Activated CD8-positive, alpha-beta memory T cell treated with anti-CD3 and anti-CD28 coated beads, Interleukin-2, amount 50 U/mL, for 1 hour (primary cell): ENCODE data around the gene ANKRD12.

ENCODE experiments used
- DNase-seq: peaks from one replicate; pipeline ENCODE4 v3.0.0-alpha.2; 2020; ENCODE audit errors: extremely low read depth

The ANKRD12 gene

GRCh38 chr18:9290156-9290555 is 153.6 kb downstream of the ANKRD12 start:
- DNase-seq = no peak

DNA sequence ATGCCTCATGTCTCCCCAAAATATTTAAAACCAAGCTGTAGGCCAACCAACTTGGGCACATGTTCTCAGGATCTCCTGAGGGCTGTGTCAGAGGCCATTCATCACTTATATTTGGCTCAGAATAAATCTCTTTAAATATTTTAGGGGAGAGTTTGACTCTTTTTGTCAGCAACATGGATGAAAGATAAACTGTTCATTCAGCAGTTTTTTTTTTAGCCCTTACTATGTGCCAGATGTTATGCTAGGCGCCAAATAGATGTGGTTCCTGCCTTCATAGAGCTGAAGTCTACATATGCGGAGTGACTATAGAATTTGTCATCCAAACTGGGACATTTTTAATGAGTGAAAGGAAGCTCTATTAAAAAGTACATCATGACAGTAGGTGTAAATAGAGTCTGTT is 155.5 kb downstream of the ANKRD12 start:
- no peak for DNase-seq

DNA sequence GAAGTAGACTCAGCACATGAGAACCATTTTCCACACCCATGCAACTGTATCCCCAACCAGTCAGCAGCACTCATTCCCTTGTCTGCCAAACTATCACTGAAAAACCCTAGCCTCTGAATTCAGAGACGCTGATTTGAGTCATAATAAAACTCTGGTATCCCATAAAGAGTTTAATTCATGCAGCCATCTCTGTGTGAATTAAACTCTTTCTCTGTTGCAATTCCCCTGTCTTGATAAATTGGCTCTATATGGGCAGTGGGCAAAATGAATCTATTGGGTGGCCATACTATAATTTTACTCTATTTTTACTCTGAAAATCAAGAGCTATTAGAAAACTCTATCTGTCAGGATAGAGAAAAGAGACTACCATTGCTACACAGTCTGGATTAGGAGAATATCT is 157.4 kb downstream of the ANKRD12 start:
- no peak for DNase-seq

DNA sequence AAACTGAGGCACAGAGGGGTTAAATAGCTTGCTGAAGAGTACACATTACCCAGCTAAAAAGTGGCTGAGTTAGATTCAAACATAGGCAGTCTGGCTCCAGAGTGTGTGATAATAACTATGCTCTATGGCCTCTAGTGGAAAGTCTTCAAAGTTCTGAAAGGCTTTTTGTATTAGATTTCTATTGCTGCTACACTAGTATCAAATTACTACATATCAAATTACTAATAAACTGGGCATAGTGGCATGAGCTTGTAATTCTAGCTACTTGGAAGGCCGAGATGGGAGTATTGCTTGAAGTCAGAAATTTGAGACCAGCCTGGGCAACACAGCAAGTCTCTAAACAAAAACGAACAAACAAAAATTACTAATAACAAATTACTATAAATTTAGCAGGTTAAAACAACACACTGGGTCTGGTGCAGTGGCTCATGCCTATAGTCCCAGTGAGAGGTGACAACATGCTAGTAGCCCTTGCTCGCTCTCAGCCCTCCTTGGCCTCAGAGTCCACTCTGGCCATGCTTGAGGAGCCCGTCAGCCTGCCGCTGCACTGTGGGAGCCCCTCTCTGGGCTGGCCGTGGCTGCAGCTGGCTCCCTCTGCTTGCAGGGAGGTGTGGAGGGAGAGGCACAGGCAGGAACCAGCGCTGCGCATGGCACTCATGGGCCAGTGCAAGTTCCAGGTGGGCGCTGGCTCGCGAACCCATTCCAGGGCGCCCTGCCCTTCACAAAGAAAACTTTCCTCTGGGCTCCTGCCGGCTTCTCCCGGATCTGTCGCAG is 159.8 kb downstream of the ANKRD12 start:
- no peak for DNase-seq

GRCh38 chr18:9297007-9297393 is 160.4 kb downstream of the ANKRD12 start:
- DNase-seq = no peak

DNA sequence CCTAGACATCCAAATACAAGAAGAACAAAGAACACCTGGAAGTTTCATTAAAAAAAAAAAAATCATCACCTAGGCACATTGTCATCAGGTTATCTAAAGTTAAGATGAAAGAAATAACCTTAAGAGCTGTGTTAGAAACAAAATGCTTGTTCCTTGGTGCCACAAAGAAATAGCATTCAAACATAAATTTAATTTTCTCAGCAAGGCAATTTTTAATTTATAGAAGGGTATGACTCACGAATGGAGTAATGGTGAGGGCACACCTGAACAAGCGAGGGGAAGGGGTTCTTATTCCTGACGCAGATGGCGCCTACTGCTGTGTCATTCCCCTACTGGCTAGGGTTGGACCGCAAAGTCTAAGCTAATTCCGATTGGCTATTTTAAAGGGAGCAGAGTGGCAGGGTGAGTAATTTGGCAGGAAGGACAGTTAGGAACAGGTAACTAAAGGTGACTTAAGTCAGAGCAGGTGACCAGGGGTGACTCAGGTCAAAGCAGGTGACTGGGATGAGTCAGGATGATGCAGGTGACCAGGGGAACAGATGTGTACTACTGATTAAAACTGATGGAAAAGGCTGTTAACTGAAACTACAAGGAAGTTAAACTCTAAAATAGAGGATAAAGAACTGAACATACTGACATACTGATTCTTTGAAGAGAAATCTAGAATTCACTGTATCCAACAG is 167.9 kb downstream of the ANKRD12 start:
- no peak for DNase-seq

DNA sequence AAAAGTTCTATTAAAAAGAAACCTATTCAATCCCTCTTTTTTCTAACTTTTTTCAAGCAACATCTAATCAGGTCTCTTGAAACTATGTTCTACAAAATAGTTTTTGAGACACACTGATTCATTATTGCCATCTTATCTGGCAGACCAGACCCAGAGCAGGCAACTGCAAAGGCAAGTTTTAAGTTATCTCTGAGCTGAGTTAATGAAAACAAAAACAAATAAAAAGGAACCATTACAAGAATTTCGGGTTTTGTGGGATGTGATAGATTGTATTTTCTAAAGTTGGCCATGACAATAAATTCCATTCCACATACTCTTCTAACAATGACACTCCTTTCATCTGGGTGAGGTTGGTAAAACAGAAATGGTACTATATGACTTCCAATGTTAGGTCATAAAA is 182.8 kb downstream of the ANKRD12 start:
- no peak for DNase-seq

DNA sequence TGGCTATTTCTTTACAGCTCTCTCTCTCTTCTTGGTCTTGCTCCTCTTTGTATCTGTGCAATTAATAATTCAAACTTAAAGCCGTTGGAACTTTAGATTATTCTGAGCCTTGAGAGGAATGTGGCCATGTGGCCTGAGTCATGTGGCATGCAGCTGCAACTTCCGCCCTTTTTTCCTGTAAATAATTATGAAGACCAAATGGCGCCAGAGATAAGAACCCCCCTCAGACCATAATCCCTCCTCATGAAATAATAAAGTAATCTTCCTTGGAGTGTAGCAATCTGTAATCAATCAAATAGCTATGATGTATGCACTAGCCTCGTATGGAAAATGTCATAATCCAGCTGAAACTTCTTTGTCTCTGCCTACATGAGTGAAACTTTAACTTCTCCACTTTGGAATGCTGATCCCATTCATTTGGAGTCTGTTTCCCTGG is 184.5 kb downstream of the ANKRD12 start:
- no peak for DNase-seq

GRCh38 chr18:9321736-9322135 is 185.2 kb downstream of the ANKRD12 start:
- DNase-seq = no peak

DNA sequence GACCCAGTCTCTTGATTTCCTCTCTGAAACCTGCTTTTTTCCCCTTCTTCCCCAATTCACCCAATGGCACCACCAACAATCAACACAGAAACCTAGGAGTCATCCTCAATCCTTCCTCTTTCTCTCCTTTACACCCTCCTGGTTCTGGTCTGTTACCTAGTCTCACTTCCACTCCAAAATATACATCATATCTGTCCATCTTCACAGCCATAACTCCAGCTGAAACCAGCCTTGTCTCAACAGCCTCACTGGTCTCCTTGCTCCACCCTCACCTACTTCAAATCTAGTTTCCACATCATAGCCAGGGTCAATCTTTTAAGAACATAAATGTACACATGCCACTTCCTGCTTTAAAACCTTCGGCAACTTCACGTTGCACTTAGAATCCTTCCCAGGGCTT is 186.2 kb downstream of the ANKRD12 start:
- no peak for DNase-seq

DNA sequence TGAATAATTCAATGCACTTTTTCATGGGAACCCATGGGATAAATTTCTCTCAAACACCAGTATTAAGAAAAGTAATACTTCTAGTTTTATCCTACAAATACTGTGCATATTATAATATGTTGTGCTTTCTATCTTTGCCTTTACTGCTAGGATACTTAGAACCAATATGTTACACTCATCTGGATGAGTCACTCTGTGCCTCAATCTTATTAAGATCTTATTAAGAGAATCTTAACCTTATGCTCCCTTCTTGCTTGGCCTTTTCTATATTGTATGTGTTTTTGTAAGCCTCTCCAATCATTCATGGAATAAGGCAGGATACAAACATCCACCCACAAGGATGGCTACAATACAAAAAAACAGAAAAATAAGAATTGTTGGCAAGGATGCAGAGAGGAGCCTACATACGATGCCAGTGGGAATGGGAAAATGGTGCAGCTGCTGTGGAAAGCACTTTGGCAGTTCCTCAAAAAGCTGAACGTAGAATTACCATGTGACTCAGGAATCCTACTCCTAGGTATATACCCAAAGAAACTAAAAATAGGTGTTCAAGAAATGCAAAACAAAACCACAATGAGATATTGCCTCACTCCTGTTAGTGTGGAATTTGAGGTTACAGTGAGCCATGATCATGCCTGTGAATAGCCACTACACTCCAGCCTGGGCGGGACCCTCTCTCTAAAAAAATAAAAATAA is 187.3 kb downstream of the ANKRD12 start:
- no peak for DNase-seq

- DNase-seq = no peak
Measured at GRCh38 chr18:9325716-9326115, 189.1 kb downstream of the ANKRD12 start.

- DNase-seq = no peak
Measured at GRCh38 chr18:9328776-9329175, 192.2 kb downstream of the ANKRD12 start.

DNA sequence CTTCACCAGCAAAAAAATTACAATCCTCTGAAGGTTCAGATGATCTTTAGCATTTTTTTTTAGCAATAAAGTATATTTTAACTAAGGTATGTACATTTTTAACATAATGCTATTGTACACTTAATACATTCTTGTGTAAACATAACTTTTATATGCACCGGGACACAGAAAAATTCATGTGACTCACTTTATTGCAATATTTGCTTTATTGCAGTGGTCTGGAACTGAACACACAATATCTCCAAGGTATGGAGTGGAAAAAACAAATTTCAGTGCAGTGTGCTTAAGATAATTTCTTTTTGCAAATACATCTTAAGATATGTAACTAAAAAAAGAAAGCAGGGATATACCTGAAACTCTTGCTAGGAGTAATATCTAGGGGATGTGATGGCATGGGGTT is 192.9 kb downstream of the ANKRD12 start:
- no peak for DNase-seq

DNA sequence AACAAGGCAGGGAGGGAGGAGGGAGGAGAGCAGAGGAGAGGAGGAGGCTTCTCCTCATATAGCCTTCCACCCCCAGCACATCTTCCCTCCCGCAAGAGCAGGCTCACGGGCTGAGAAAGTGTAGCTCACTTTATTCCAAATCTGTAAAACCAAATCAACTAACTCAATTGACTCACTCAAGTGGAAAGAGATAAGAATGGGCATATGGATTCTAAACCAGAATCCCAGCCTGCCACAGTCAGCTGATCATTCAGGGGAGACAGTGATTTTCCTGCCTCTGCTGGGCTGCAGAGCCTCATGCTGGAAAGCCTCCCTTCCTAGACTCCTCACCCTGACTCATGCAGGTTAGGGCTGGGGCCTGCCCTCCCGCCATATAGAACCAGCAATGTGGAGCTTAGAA is 193.8 kb downstream of the ANKRD12 start:
- DNase-seq = no peak

GRCh38 chr18:9333441-9334328 is 197.1 kb downstream of the ANKRD12 start:
- no peak for DNase-seq

GRCh38 chr18:9334329-9334972 is 197.9 kb downstream of the ANKRD12 start, which contains the start of gene TWSG1:
TSS of gene TWSG1 (plus strand) at chr18:9334773. CDS start at chr18:9337230, 2,457 bp downstream.
- peak; percentile 88 for DNase-seq

DNA sequence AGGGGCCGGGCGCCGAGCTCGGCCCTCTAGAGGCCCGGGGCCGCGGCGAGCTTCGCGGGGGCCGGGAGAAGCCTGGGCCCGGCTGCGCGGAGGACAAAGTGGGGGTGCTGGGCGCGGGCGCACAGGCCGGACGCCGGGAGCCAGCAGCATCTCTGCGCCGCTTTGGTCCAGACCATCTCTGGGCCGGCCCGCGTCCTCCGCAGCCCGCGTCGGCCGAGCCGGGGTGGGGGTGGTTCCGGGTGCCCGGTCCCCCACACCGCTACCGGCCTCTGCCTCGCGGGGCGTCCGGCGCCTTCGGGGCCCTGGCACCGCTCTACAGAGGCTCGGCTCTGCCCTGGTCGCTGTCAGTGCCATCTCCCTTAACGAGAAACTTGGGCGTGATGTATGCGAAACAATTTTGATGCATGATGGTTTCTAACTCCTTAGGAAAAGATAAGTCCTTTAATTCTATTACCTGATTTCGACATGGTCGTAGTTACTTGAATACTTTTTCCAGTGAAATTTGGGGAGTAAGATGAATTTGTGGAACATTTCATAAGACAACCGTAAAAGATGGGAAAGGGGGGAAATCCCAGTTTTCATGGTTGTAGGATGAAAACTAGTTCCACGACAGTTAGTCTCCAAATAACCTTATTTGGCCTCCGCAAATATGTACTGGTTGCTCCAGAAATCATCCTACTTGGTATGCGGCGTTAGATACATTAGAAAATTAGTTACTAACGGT is 198.6 kb downstream of the ANKRD12 start:
- no peak for DNase-seq
